ENCODE measurements around the gene SRD5A1.

DNA sequence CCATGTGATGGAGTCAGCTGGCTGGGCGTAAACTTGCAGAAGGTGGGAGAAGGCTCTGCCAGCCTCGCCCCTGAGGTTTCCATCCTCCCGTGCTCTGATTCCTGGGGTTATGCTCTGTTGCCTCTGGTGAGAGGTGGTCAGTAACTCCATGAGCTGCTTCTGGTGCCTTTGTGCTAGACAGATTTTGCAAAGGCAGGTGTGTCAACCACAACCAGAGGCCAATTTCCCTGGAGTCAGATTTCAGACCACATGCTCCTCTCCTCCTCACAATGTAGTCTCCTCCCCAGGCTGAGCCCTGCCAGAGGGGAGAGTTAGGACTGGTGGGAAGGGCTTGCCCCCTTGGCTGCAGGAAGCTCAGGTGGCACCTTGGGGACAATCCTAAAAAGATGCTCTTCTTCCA lies 41.2 kb downstream of the SRD5A1 start:
- TF ChIP-seq, protein P1, sequence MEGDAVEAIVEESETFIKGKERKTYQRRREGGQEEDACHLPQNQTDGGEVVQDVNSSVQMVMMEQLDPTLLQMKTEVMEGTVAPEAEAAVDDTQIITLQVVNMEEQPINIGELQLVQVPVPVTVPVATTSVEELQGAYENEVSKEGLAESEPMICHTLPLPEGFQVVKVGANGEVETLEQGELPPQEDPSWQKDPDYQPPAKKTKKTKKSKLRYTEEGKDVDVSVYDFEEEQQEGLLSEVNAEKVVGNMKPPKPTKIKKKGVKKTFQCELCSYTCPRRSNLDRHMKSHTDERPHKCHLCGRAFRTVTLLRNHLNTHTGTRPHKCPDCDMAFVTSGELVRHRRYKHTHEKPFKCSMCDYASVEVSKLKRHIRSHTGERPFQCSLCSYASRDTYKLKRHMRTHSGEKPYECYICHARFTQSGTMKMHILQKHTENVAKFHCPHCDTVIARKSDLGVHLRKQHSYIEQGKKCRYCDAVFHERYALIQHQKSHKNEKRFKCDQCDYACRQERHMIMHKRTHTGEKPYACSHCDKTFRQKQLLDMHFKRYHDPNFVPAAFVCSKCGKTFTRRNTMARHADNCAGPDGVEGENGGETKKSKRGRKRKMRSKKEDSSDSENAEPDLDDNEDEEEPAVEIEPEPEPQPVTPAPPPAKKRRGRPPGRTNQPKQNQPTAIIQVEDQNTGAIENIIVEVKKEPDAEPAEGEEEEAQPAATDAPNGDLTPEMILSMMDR (IDR thresholded peaks at IDR 0.05; ENCODE audit: insufficient read depth, low read length): no peak
- TF ChIP-seq, protein P2, sequence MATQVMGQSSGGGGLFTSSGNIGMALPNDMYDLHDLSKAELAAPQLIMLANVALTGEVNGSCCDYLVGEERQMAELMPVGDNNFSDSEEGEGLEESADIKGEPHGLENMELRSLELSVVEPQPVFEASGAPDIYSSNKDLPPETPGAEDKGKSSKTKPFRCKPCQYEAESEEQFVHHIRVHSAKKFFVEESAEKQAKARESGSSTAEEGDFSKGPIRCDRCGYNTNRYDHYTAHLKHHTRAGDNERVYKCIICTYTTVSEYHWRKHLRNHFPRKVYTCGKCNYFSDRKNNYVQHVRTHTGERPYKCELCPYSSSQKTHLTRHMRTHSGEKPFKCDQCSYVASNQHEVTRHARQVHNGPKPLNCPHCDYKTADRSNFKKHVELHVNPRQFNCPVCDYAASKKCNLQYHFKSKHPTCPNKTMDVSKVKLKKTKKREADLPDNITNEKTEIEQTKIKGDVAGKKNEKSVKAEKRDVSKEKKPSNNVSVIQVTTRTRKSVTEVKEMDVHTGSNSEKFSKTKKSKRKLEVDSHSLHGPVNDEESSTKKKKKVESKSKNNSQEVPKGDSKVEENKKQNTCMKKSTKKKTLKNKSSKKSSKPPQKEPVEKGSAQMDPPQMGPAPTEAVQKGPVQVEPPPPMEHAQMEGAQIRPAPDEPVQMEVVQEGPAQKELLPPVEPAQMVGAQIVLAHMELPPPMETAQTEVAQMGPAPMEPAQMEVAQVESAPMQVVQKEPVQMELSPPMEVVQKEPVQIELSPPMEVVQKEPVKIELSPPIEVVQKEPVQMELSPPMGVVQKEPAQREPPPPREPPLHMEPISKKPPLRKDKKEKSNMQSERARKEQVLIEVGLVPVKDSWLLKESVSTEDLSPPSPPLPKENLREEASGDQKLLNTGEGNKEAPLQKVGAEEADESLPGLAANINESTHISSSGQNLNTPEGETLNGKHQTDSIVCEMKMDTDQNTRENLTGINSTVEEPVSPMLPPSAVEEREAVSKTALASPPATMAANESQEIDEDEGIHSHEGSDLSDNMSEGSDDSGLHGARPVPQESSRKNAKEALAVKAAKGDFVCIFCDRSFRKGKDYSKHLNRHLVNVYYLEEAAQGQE (IDR thresholded peaks at IDR 0.05; ENCODE audit: insufficient replicate concordance, low read depth): no peak

All from HL-60 (cell line).